ENCODE results near the gene CLN3. TPM values are rescaled to one million over a fixed set of nuclear protein-coding genes. Genes with fewer than 3 reads are reported as not detected.
A peak's percentile ranks its signal among the peaks of the same experiment; 100 is the strongest.

CLN3 gene
- polyA plus RNA-seq, 2 of the 4 experiments (the other 2 are of a cell fraction), result 17.4 to 21.5 TPM

DNA sequence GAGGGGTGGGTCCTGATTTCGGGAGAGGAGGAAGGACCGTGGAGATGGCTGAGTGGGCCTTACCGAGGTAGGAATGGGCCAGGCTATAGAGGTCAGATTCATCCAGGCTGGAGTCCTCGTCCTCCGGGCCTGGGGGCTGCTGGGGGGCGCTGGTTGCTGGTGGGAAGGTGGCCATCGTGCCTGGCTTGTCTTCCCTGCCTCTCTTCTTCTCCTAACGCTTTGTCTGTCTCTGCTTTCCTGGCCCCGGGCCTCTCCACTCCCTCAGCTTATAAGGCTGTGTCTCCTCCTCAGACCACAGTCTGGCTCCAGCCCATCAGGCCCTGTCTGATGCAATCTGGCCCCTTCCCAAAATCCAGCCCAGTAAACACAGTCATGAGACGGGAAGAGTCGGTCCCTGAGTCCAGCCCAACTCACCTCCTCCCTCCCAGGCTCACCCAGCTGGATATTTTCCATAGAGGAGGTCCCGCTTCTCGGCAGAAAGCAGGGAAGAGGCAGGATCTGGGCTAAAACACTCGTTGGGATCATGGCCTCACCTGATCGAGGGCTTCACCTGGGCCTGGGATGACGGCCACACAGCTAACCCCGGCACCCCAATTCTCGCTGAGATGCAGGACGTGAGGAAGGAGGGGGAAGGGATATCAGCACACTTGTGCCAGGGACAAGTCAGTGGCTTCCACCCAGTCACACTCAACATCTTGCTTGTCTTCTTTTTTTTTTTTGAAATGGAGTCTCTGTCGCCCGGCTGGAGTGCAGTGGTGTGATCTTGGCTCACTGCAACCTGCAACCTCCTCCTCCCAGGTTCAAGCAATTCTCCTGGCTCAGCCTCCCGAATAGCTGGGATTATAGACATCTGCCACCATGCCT, 47.1 kb upstream of the CLN3 start, which contains the start of gene NUPR1:
TSS of gene NUPR1 (minus strand) at position 242 of the 864 bp plus-strand sequence. CDS start at position 175, 67 bp downstream.
- DNase-seq (ENCODE audit: low read depth in 1 of 2, low spot score in 1 of 2), result peak; percentile 63 to 85
- POLR2A ChIA-PET, result interaction anchor here (1.3 kb wide), 1 partner anchor 15 kb away, joined by 3 read pairs; the partner anchor contains the start of gene SGF29
- no peak for FAIRE-seq
- CTCF ChIA-PET, result interaction anchor here (1.4 to 1.7 kb wide), 2 partner anchors 11 to 221 kb away, joined by 3 to 6 read pairs; no protein-coding TSS in a partner anchor
- Histone ChIP-seq H3K27ac (peak within 1 kb of the TSS; percentile 87 to 91), H3K9me3 (no peaks in the 10 kb centered on the region), H3K4me1 (peaks cover 30% of the 10 kb centered on the region), H3K4me2 (peak within 1 kb of the TSS; percentile 74), H3K4me3 (peak within 1 kb of the TSS; percentile 41)
- peak; percentile 92 to 93 for ATAC-seq
- WGBS (ENCODE audit: missing lambda C conversion rate), result 37% methylated on average over 19 of the region's 22 CpGs
- TF ChIP-seq CEBPB (IDR thresholded peaks at IDR 0.05) (peak; percentile 47 to 92; a peak in 3 of 4 replicates), MAX (IDR thresholded peaks at IDR 0.05) (peak; percentile 21; the same call in 1 of the 2 replicates), CTCF (IDR thresholded peaks at IDR 0.05) (no peak), CHD4 (IDR thresholded peaks at IDR 0.05; ENCODE audit: borderline replicate concordance) (no peak), JUNB (IDR thresholded peaks at IDR 0.05) (no peak), E2F6 (IDR thresholded peaks at IDR 0.05; ENCODE audit: borderline replicate concordance, low read depth) (peak; percentile 65; the same call in 1 of the 2 replicates)
- TF ChIP-seq, protein P1, sequence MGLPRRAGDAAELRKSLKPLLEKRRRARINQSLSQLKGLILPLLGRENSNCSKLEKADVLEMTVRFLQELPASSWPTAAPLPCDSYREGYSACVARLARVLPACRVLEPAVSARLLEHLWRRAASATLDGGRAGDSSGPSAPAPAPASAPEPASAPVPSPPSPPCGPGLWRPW (IDR thresholded peaks at IDR 0.05), result no peak

DNA sequence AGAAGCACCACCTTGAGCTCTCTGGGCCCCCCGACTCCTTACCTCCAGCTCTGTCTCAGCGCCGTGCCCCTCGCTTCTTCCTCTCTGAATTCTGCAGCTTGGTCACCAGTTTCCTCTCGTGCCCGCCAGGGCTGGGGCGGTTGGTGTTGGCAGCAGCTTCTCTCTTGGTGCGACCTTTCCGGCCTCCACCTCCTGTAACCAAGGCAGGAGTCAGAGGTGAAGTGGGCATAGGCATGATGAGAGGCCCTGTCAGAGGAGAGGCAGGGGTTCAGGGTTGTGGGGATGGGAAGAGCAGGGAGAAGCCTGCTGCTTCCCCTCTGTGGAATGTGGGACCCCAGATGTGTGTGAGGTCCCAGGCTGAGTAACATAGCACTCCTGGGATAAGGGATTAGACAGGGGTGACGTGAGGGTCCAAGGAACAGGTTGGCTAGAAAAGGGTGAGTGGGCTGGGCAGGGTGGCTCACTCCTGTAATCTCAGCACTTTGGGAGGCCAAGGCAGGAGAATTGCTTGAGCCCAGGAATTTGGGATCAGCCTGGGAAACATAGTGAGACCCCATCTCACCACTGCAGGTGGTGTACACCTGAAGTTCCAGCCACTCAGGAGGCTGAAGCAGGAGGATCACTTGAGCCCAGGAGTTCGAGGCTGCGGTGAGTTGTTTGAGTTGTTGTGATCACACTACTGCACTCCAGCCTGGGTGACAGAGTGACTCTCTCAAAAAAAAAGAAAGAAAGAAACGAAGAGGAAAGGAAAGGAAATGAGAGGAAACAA, 46.3 kb upstream of the CLN3 start:
- Histone ChIP-seq H3K4me2 (peak overlapping the region; percentile 74), H3K27ac (peak overlapping the region; percentile 87 to 91), H3K4me1 (peaks cover 31% of the 10 kb centered on the region), H3K4me3 (peak overlapping the region; percentile 41), H3K9me3 (no peaks in the 10 kb centered on the region)
- DNase-seq (ENCODE audit: low read depth in 1 of 2, low spot score in 1 of 2), result no peak
- ChIA-PET CTCF (interaction anchor here (1.4 kb wide), 1 partner anchor 12 kb away, joined by 3 read pairs; no protein-coding TSS in a partner anchor), POLR2A (no interaction called here)
- no peak; a peak in 1 of 6 replicates for ATAC-seq
- FAIRE-seq, result no peak
- WGBS (ENCODE audit: missing lambda C conversion rate), result 90% methylated on average over 13 of the region's 13 CpGs
- TF ChIP-seq CBX8 (IDR thresholded peaks at IDR 0.05), result no peak
- no peak for TF ChIP-seq E2F6 (IDR thresholded peaks at IDR 0.05; ENCODE audit: borderline replicate concordance, low read depth)
- TF ChIP-seq TFCP2L1 (CRISPR knock-in tag; IDR thresholded peaks at IDR 0.05), result no peak
- no peak for TF ChIP-seq RNF2 (IDR thresholded peaks at IDR 0.05; ENCODE audit: borderline replicate concordance, low read depth)
- TF ChIP-seq CHD4 (IDR thresholded peaks at IDR 0.05; ENCODE audit: borderline replicate concordance), result no peak
- no peak for TF ChIP-seq NR3C1 (IDR thresholded peaks at IDR 0.05)
- TF ChIP-seq ESRRA (IDR thresholded peaks at IDR 0.05; ENCODE audit: borderline replicate concordance, low read length), result no peak
- TF ChIP-seq REST (IDR thresholded peaks at IDR 0.05), result no peak
- TF ChIP-seq HOXA7 (CRISPR knock-in tag; IDR thresholded peaks at IDR 0.05), result no peak
- TF ChIP-seq EHF (CRISPR knock-in tag; IDR thresholded peaks at IDR 0.05), result no peak
- TF ChIP-seq ZNF302 (CRISPR knock-in tag; IDR thresholded peaks at IDR 0.05), result no peak
- no peak for TF ChIP-seq NFE2L2 (conservative IDR thresholded peaks at IDR 0.05; ENCODE audit: low read length)
- no peak for TF ChIP-seq FOSL2 (IDR thresholded peaks at IDR 0.05)
- TF ChIP-seq FOSL2 (CRISPR knock-in tag; IDR thresholded peaks at IDR 0.05), result no peak
- TF ChIP-seq JUNB (IDR thresholded peaks at IDR 0.05), result no peak
- TF ChIP-seq CHD2 (IDR thresholded peaks at IDR 0.05; ENCODE audit: low read length, partially characterized antibody), result no peak
- no peak for TF ChIP-seq ATOH8 (CRISPR knock-in tag; IDR thresholded peaks at IDR 0.05; ENCODE audit: low read depth)
- TF ChIP-seq HMGXB4 (CRISPR knock-in tag; IDR thresholded peaks at IDR 0.05; ENCODE audit: borderline replicate concordance), result no peak
